ENCODE data around the gene ANTKMT.

ANTKMT gene

DNA sequence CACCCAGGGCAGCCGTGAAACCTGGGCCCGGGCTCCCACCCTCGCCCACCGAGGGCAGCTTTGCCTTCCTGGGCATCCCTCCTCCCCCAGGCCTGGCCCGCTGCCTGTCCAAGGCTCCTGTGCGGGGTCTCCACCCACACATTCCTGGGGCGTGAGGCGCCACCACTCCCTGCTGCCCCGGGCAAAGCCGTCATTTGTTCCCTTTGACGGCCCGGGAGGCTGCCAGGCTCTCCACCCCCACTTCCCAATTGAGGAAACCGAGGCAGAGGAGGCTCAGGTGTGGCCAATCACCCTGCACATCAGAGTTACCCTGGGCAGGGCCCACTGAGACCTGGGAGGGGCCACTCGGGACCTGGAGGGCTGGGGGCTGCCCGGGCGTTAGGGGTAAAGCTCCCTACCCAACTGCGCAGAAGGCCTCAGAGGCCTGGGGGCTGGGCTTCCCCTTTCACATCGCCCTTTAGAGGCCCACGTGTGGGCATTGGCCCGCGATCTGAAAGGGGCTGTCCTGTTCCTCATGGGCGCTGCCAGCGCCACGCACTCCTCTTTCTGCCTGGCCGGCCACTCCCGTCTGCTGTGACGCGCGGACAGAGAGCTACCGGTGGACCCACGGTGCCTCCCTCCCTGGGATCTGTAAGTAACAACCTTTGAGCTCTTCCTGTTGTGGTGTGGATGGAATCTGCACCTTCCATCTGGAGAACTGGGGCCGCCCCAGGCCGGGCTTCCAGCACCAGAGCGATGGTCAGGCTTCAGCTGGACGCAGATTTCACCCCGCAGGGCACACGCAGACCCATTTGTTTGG, 39.8 kb downstream of the ANTKMT start, which contains the start of gene MSLN:
Gene MSLN, plus strand, starts transcription at position 190 of the 799 bp plus-strand sequence. CDS start 1,947 bp downstream, outside the sequence.
- DNase-seq (ENCODE audit: insufficient read length, low spot score) (no peak), FAIRE-seq (no peak)

DNA sequence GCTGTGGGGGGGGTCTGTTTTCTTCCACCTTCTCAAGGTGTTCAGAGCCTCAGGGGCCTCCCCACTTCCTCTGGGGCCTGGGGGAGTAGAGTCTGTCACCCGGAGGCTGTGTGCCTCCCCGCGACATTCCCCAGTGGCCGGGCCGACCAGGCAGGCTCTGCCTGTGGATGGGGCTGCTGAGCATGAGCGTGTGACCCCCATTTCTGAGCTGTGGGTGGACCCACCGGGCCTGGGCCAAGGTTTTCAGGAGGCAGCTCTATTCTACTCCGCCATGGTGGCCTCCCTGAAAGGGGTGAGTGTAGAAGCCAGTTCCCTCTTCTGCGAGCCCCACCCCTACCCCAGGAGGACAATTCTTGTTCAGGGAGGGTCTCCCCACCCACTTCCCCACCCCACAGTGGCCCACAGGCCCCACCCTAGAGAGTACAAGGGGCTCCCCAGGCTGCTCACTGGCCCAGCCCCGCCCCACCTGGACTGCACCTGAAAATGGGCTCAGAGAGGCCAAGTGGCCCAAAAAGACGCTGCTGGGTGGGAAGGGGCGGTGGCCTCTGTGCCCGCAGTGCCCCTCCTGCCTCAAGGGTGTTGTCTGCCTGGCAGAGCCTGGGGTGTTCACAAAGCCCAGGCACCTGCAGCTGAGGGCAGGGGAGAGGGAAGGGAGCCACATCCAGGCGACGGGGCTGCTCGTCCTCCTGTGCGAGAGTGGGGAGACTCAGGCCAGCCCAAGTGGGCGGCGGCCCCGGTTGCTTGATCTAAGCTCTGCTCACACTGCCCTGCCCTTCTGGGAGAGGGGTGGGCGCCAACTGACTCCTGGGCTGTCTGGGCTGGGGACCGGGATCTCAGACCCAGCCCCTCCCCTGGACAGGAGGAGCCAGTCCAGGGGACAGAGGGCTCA, 40.9 kb downstream of the ANTKMT start:
- DNase-seq (ENCODE audit: insufficient read length, low spot score), result no peak
- no peak for FAIRE-seq

DNA sequence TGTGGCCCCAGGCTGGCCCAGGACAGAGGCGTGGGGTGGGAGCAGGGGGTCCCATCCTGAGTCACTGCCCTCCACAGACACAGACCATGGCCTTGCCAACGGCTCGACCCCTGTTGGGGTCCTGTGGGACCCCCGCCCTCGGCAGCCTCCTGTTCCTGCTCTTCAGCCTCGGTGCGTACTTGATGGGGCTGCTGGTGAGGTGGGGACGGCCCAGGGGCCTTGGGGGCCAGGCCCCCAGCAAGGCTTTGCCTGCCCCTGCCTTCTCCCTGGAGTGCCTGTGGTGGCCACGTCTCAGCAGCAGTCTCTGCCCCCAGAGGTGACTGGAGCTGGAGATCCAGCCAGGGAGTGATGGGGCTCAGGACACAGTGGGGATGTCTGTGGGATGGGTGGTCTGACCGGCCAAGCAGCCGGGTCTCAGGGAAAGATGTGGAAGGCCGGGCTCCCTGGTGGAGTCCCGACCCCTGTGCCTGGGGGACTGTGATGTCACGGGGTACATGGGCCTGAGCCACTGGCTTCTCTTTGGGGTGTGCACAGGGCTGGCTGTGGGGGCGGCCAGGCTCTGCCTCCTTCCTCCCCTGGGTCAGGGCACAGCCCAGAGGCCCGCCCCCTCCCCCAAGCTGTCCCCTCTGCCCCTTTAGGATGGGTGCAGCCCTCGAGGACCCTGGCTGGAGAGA, 41.8 kb downstream of the ANTKMT start:
- FAIRE-seq (no peak), DNase-seq (ENCODE audit: insufficient read length, low spot score) (no peak)

DNA sequence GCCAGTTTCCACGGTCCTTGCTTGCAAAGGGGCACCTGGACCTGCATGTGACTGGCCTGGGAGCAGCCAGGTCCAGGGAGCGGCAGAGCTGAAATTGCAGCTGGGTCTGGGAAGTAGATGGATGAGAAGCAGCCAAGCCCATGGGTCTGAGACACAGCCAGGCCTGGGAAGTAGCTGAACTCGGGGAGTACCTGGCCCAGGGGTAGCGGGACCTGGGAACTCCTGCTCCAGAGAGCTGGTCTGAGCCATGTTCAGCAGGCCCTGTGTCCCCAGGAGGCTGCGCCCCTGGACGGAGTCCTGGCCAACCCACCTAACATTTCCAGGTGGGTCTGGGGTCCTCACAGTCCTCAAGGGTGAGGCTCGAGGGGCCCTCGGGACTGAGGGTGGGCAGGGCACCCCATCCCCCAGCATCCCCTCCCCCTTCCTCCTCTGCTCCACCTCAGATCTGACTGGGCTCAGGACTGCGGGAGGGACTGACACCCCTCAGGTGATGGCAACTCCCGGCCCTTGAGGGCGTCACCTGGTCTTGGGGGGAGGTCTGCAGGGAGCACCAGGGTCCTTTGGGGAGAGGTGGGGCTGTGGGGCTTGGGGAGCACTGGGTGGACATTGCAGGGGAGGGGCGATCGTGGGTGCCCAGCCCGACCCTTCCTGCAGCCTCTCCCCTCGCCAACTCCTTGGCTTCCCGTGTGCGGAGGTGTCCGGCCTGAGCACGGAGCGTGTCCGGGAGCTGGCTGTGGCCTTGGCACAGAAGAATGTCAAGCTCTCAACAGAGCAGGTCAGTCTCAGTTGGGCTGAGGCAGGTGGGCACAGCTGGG, 42.6 kb downstream of the ANTKMT start:
- FAIRE-seq, result no peak

DNA sequence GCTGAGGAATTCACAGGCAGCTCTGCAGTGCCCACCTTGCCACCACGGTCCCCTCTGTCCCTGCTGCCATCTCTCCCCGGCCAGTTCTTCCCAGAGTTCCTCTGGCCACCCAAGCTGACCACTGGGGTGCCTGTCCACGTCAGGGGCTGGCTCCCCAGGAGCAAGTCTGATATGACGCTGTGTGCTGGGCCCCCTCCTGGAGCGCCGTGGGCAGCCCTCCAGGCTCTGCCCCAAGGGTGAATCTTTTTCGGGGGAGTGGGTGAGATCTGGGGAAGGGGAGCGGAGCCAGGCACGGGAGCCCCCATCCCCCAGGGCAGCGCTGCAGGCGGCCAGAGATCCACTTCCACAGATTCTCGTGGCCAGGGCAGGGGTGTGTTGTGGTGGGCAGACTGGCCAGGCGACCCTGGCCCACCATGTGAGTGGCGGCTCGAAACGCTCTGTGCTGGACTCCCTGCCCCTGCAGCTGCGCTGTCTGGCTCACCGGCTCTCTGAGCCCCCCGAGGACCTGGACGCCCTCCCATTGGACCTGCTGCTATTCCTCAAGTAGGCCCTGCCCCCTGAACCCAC, 43.3 kb downstream of the ANTKMT start:
- no peak for FAIRE-seq
- DNase-seq (ENCODE audit: insufficient read length, low spot score), result no peak

More for the DNA sequence above, 42.6 kb downstream of the ANTKMT start:
- no peak for DNase-seq (ENCODE audit: insufficient read length, low spot score)

DNA sequence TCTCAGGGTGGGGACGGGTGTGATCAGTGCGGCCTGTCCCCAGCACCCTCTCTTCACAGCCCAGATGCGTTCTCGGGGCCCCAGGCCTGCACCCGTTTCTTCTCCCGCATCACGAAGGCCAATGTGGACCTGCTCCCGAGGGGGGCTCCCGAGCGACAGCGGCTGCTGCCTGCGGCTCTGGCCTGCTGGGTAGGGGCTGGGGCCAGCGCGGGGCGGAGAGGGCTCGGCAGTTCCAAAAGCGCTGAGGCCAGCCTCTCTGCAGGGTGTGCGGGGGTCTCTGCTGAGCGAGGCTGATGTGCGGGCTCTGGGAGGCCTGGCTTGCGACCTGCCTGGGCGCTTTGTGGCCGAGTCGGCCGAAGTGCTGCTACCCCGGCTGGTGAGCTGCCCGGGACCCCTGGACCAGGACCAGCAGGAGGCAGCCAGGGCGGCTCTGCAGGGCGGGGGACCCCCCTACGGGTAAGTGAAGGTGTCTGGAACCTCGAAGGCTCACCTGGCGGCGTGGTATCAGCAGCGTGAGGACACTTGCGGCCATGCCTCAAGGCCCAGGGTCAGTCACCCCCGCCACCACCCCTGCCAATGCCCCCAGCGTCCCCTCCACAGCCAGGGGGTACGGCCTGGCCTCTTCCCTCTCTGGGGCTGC, 44.0 kb downstream of the ANTKMT start:
- DNase-seq (ENCODE audit: insufficient read length, low spot score), result no peak
- no peak for FAIRE-seq

DNA sequence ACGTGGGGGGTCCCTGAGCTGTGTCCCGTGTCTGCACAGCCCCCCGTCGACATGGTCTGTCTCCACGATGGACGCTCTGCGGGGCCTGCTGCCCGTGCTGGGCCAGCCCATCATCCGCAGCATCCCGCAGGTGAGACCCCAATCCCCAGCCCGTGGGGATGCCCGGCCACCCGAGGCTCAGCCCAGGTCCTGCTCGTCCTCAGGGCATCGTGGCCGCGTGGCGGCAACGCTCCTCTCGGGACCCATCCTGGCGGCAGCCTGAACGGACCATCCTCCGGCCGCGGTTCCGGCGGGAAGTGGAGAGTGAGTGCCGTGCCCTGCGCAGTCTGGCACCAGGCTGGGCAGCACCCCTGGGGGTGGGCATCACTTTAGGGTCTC, 44.5 kb downstream of the ANTKMT start:
- DNase-seq (ENCODE audit: insufficient read length, low spot score) (no peak), FAIRE-seq (no peak)

DNA sequence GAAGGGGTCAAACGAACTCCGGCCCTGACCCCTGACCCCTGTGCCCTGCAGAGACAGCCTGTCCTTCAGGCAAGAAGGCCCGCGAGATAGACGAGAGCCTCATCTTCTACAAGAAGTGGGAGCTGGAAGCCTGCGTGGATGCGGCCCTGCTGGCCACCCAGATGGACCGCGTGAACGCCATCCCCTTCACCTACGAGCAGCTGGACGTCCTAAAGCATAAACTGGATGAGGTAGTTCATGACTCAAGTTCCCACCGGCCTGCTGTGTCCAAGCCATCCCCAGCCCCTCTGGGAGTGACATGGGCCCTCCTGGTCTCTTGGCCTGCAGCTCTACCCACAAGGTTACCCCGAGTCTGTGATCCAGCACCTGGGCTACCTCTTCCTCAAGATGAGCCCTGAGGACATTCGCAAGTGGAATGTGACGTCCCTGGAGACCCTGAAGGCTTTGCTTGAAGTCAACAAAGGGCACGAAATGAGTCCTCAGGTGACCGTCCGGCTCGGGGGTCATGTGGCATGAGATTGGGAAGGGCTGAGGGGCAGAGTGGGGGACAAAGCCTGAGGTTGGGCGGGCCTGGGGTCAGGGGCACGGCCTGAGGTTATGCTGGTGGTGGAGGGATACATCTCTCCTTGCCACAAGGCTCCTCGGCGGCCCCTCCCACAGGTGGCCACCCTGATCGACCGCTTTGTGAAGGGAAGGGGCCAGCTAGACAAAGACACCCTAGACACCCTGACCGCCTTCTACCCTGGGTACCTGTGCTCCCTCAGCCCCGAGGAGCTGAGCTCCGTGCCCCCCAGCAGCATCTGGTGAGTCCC, 45.3 kb downstream of the ANTKMT start:
- DNase-seq (ENCODE audit: insufficient read length, low spot score) (no peak), FAIRE-seq (no peak)

DNA sequence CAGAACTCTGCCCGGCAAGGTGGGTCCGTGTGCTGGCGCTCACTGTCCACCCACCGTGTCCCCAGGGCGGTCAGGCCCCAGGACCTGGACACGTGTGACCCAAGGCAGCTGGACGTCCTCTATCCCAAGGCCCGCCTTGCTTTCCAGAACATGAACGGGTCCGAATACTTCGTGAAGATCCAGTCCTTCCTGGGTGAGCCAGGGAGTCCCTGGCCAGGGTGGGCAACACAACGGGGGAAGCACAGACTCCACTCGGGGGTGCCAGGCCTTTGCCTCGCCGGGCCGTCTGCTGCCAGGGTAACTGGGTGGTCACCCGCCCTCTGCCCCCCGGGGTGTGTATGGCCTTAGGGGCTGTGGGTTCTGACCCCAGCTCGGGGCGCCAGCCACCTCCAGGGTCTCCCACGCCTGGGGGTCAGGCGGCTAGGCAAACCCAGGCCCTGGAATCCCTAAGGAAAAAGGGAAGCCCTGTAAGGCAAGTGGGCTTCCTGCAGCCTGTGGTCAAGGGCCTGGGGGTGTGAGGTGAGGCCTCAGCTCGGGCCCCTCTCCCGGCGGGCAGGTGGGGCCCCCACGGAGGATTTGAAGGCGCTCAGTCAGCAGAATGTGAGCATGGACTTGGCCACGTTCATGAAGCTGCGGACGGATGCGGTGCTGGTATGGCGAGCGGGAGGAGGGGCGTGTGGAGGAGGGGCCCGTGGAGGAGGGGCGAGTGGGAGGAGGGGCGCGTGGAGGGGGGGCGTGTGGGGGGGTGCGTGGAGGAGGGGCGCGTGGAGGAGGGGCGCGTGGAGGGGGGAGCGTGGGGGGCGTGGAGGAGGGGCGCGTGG, 46.1 kb downstream of the ANTKMT start:
- no peak for FAIRE-seq
- no peak for DNase-seq (ENCODE audit: insufficient read length, low spot score)

DNA sequence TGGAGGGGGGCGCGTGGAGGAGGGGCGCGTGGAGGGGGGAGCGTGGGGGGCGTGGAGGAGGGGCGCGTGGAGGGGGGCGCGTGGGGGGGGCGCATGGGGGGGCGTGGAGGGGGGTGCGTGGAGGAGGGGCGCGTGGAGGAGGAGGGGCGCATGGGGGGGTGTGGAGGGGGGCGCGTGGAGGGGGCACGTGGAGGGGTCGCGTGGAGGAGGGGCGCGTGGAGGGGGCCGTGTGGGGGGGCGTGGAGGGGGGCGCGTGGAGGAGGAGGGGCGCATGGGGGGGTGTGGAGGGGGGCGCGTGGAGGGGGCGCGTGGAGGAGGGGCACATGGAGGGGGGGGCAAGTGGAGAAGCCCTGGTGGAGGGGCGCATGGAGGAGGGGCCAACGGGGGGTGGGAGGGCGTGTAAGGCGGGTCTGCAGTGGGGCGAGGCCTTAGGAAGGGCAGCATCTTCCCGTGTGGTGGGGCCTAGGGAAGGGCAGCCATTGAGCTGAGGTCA, 46.8 kb downstream of the ANTKMT start:
- DNase-seq (ENCODE audit: insufficient read length, low spot score), result no peak
- FAIRE-seq, result no peak

DNA sequence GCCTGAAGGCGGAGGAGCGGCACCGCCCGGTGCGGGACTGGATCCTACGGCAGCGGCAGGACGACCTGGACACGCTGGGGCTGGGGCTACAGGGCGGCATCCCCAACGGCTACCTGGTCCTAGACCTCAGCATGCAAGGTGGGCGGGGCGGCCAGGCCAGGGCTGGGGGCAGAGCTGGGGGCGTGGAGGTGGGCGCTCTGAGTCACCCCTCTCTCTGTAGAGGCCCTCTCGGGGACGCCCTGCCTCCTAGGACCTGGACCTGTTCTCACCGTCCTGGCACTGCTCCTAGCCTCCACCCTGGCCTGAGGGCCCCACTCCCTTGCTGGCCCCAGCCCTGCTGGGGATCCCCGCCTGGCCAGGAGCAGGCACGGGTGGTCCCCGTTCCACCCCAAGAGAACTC, 47.5 kb downstream of the ANTKMT start:
- no peak for FAIRE-seq
- DNase-seq (ENCODE audit: insufficient read length, low spot score), result no peak

DNA sequence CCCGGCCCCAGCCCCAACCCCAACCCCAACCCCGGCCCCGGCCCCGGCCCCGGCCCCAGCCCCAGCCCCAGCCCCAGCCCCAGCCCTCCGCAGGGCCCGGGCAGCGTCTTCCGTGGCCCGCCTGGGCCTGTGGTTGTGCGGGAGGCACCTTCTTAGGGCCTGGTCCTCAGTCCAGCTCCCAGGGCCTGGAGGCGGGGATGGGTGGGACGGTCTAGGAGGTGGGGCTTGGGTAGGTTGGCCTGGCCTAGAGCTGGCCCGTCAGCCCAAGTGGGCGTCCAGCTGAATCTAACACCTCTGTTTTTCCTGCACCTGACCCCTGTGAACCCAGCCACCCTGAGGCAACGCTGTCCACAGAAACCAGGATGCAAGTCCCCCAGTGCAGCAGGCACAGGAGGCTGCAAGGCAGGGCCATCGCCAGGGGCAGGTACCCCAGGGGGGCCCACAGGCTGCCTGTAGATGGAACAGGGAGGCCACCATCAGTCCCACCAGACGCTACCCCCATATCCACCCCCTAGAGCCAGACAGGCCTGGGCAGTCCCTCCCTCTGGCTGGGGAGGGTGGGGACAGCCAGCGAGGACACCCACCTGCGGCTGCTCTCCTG, 48.3 kb downstream of the ANTKMT start:
- DNase-seq (ENCODE audit: insufficient read length, low spot score) (no peak), FAIRE-seq (no peak)

DNA sequence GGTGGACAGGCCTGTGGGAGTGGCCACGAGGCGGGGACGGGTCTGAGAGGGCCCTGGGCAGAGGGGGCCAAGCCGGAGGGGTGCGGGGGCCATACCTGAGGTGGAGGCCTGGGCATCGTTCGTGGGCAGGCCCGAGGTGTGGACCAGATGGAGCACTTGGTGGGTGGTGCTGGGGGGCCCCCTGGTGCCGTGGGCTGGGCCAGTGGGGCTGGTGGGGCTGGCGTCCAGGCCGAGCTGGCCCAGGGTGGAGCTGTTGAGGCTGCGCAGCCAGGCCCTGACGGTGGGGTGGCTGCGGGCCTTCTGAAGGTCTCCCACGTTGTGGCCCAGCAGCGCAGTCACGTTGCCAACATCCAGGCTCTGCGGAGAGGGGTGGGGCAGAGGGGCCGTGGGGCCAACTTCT, 49.0 kb downstream of the ANTKMT start:
- no peak for FAIRE-seq
- no peak for DNase-seq (ENCODE audit: insufficient read length, low spot score)

DNA sequence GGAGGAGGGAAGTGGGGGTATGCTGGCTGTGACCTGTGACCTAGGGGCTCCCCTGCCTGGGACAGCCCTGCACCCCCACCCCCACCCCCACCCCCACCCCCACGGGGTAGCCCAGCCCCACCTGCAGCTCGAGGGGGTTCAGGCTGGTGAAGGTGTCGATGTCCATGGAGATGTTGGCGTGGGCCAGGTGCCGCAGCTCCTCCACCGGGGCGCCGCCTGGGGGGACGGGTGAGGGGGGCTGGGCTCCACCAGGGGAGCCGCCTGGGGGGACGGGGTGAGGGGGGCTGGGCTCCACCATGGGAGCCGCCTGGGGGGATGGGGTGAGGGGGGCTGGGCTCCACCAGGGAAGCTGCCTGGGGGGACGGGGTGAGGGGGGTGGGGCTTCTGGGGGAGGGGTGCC, 49.5 kb downstream of the ANTKMT start:
- DNase-seq (ENCODE audit: insufficient read length, low spot score) (no peak), FAIRE-seq (no peak)
